Measurements from ENCODE around the gene WDR45B.

DNA sequence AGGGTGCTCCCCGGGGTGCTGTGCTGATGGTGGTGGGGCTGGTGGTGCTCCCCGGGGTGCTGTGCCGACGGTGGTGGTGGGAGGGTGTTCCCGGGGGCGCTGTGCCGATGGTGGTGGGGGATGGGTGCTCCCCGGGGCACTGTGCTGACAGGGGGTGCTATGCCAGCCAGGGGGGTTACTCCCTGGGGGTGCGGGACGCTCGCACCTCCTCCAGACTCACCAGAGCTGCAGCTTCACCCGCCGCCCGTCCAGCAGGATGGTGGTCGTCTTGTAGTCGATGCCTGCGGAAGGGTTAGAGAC is 16.0 kb upstream of the WDR45B start:
- TF ChIP-seq, protein P1, sequence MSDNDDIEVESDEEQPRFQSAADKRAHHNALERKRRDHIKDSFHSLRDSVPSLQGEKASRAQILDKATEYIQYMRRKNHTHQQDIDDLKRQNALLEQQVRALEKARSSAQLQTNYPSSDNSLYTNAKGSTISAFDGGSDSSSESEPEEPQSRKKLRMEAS (CRISPR knock-in tag; IDR thresholded peaks at IDR 0.05), result no peak
- TF ChIP-seq NFATC4 (CRISPR knock-in tag; IDR thresholded peaks at IDR 0.05), result no peak
- TF ChIP-seq JUN (CRISPR knock-in tag; IDR thresholded peaks at IDR 0.05), result no peak
- TF ChIP-seq NFE2L1 (CRISPR knock-in tag; IDR thresholded peaks at IDR 0.05), result no peak
- TF ChIP-seq, protein P2, sequence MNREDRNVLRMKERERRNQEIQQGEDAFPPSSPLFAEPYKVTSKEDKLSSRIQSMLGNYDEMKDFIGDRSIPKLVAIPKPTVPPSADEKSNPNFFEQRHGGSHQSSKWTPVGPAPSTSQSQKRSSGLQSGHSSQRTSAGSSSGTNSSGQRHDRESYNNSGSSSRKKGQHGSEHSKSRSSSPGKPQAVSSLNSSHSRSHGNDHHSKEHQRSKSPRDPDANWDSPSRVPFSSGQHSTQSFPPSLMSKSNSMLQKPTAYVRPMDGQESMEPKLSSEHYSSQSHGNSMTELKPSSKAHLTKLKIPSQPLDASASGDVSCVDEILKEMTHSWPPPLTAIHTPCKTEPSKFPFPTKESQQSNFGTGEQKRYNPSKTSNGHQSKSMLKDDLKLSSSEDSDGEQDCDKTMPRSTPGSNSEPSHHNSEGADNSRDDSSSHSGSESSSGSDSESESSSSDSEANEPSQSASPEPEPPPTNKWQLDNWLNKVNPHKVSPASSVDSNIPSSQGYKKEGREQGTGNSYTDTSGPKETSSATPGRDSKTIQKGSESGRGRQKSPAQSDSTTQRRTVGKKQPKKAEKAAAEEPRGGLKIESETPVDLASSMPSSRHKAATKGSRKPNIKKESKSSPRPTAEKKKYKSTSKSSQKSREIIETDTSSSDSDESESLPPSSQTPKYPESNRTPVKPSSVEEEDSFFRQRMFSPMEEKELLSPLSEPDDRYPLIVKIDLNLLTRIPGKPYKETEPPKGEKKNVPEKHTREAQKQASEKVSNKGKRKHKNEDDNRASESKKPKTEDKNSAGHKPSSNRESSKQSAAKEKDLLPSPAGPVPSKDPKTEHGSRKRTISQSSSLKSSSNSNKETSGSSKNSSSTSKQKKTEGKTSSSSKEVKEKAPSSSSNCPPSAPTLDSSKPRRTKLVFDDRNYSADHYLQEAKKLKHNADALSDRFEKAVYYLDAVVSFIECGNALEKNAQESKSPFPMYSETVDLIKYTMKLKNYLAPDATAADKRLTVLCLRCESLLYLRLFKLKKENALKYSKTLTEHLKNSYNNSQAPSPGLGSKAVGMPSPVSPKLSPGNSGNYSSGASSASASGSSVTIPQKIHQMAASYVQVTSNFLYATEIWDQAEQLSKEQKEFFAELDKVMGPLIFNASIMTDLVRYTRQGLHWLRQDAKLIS (CRISPR knock-in tag; IDR thresholded peaks at IDR 0.05; ENCODE audit: borderline replicate concordance), result no peak
- no peak for TF ChIP-seq HMGA2 (CRISPR knock-in tag; IDR thresholded peaks at IDR 0.05)
- TF ChIP-seq, protein P3, sequence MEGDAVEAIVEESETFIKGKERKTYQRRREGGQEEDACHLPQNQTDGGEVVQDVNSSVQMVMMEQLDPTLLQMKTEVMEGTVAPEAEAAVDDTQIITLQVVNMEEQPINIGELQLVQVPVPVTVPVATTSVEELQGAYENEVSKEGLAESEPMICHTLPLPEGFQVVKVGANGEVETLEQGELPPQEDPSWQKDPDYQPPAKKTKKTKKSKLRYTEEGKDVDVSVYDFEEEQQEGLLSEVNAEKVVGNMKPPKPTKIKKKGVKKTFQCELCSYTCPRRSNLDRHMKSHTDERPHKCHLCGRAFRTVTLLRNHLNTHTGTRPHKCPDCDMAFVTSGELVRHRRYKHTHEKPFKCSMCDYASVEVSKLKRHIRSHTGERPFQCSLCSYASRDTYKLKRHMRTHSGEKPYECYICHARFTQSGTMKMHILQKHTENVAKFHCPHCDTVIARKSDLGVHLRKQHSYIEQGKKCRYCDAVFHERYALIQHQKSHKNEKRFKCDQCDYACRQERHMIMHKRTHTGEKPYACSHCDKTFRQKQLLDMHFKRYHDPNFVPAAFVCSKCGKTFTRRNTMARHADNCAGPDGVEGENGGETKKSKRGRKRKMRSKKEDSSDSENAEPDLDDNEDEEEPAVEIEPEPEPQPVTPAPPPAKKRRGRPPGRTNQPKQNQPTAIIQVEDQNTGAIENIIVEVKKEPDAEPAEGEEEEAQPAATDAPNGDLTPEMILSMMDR (IDR thresholded peaks at IDR 0.05), result no peak
- no peak for TF ChIP-seq TEAD4 (CRISPR knock-in tag; IDR thresholded peaks at IDR 0.05)
- TF ChIP-seq, protein P4, sequence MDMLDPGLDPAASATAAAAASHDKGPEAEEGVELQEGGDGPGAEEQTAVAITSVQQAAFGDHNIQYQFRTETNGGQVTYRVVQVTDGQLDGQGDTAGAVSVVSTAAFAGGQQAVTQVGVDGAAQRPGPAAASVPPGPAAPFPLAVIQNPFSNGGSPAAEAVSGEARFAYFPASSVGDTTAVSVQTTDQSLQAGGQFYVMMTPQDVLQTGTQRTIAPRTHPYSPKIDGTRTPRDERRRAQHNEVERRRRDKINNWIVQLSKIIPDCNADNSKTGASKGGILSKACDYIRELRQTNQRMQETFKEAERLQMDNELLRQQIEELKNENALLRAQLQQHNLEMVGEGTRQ (CRISPR knock-in tag; IDR thresholded peaks at IDR 0.05), result no peak
- TF ChIP-seq MYBL2 (CRISPR knock-in tag; IDR thresholded peaks at IDR 0.05), result no peak
- no peak for TF ChIP-seq CBFB (CRISPR knock-in tag; IDR thresholded peaks at IDR 0.05; ENCODE audit: low read depth)
- TF ChIP-seq NR3C1 (CRISPR knock-in tag; conservative IDR thresholded peaks at IDR 0.05; ENCODE audit: low read depth), result no peak
- TF ChIP-seq, protein P5, sequence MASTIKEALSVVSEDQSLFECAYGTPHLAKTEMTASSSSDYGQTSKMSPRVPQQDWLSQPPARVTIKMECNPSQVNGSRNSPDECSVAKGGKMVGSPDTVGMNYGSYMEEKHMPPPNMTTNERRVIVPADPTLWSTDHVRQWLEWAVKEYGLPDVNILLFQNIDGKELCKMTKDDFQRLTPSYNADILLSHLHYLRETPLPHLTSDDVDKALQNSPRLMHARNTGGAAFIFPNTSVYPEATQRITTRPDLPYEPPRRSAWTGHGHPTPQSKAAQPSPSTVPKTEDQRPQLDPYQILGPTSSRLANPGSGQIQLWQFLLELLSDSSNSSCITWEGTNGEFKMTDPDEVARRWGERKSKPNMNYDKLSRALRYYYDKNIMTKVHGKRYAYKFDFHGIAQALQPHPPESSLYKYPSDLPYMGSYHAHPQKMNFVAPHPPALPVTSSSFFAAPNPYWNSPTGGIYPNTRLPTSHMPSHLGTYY (CRISPR knock-in tag; IDR thresholded peaks at IDR 0.05), result no peak
- TF ChIP-seq, protein P6, sequence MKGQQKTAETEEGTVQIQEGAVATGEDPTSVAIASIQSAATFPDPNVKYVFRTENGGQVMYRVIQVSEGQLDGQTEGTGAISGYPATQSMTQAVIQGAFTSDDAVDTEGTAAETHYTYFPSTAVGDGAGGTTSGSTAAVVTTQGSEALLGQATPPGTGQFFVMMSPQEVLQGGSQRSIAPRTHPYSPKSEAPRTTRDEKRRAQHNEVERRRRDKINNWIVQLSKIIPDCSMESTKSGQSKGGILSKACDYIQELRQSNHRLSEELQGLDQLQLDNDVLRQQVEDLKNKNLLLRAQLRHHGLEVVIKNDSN (CRISPR knock-in tag; IDR thresholded peaks at IDR 0.05), result no peak
